ENCODE measurements around the gene MYO16. TPM values are rescaled to one million over a fixed set of nuclear protein-coding genes. Genes with fewer than 3 reads are reported as not detected.

The MYO16 gene
- total and polyA plus RNA-seq, 3 donors from 2014 or later = 3.1 to 4.0 (median 3.4) TPM

- Histone ChIP-seq H3K4me3 (no peak overlapping the region), H3K36me3 (ENCODE audit: low read depth, missing control alignments) (no peaks in the 10 kb centered on the region), H3K9me3 (no peaks in the 10 kb centered on the region), H3K27me3 (no peaks in the 10 kb centered on the region), H3K27ac (no peak overlapping the region), H3K4me1 (no peaks in the 10 kb centered on the region)
- intact Hi-C loops (cut with DNase I; ENCODE audit: low total_unique reads) = no loop called here
- no peak for DNase-seq
- TF ChIP-seq CTCF (IDR thresholded peaks at IDR 0.05) = no peak
- TF ChIP-seq POLR2A (IDR thresholded peaks at IDR 0.05) = no peak
- 94 to 95% methylated on average over 11 of the region's 11 CpGs for WGBS, 2 donors
These were observed 295.1 kb downstream of the MYO16 start for GRCh38 chr13:108924541-108924940.

- Histone ChIP-seq H3K4me3 (no peak overlapping the region), H3K4me1 (no peaks in the 10 kb centered on the region), H3K27ac (no peak overlapping the region), H3K27me3 (no peaks in the 10 kb centered on the region), H3K36me3 (ENCODE audit: low read depth, missing control alignments) (no peaks in the 10 kb centered on the region), H3K9me3 (no peaks in the 10 kb centered on the region)
- no peak for DNase-seq
- intact Hi-C loops (cut with DNase I; ENCODE audit: low total_unique reads) = no loop called here
- 82 to 84% methylated on average over 6 of the region's 6 CpGs for WGBS, 2 donors
- no peak for TF ChIP-seq POLR2A (IDR thresholded peaks at IDR 0.05)
- no peak for TF ChIP-seq CTCF (IDR thresholded peaks at IDR 0.05)
These were observed 295.7 kb downstream of the MYO16 start for GRCh38 chr13:108925070-108925469.

- H3K36me3 ChIP-seq (ENCODE audit: low read depth, missing control alignments) = no peaks in the 10 kb centered on the region
- H3K27ac ChIP-seq = no peak overlapping the region
- no peak overlapping the region for H3K4me3 ChIP-seq
- no peaks in the 10 kb centered on the region for H3K9me3 ChIP-seq
- WGBS, 2 donors = 54 to 59% methylated on average over 5 of the region's 5 CpGs
- no peaks in the 10 kb centered on the region for H3K27me3 ChIP-seq
- H3K4me1 ChIP-seq = no peaks in the 10 kb centered on the region
- intact Hi-C loops (cut with DNase I; ENCODE audit: low total_unique reads) = no loop called here
- TF ChIP-seq CTCF (IDR thresholded peaks at IDR 0.05) = no peak
- TF ChIP-seq POLR2A (IDR thresholded peaks at IDR 0.05) = no peak
- DNase-seq = no peak
These were observed 297.5 kb downstream of the MYO16 start for GRCh38 chr13:108926862-108927261.

- H3K27me3 ChIP-seq = no peaks in the 10 kb centered on the region
- DNase-seq = no peak
- no peak overlapping the region for H3K4me3 ChIP-seq
- H3K36me3 ChIP-seq (ENCODE audit: low read depth, missing control alignments) = no peaks in the 10 kb centered on the region
- WGBS, 2 donors = 91 to 93% methylated on average over 16 of the region's 16 CpGs
- no peaks in the 10 kb centered on the region for H3K4me1 ChIP-seq
- no peaks in the 10 kb centered on the region for H3K9me3 ChIP-seq
- H3K27ac ChIP-seq = no peak overlapping the region
- intact Hi-C loops (cut with DNase I; ENCODE audit: low total_unique reads) = no loop called here
- TF ChIP-seq CTCF (IDR thresholded peaks at IDR 0.05) (no peak), POLR2A (IDR thresholded peaks at IDR 0.05) (no peak)
These were observed 298.2 kb downstream of the MYO16 start for GRCh38 chr13:108927615-108928014.

- no peak for DNase-seq
- intact Hi-C loops (cut with DNase I; ENCODE audit: low total_unique reads) = no loop called here
- H3K36me3 ChIP-seq (ENCODE audit: low read depth, missing control alignments) = no peaks in the 10 kb centered on the region
- H3K27ac ChIP-seq = no peak overlapping the region
- no peaks in the 10 kb centered on the region for H3K4me1 ChIP-seq
- TF ChIP-seq POLR2A (IDR thresholded peaks at IDR 0.05) (no peak), CTCF (IDR thresholded peaks at IDR 0.05) (no peak)
- 51 to 59% methylated on average over 3 of the region's 3 CpGs for WGBS, 2 donors
- no peak overlapping the region for H3K4me3 ChIP-seq
- H3K9me3 ChIP-seq = no peaks in the 10 kb centered on the region
- no peaks in the 10 kb centered on the region for H3K27me3 ChIP-seq
These were observed 300.3 kb downstream of the MYO16 start for GRCh38 chr13:108929532-108930206.
